IMR-90 (cell line): Measurements from ENCODE around the gene OTUD7B.

Experiments
- BHLHE40 ChIP-seq: fragments of 150-350 bp; IDR thresholded peaks from 2 replicates; pipeline ENCODE4 v1.6.1; 2016; ENCODE audit warnings: mild to moderate bottlenecking, low read depth, low read length
- CEBPB ChIP-seq: IDR thresholded peaks from 2 replicates; pipeline ENCODE4 v1.6.1; 2012; ENCODE audit warnings: low read depth, low read length, improper control_type of control experiment
- CTCF ChIP-seq: conservative IDR thresholded peaks from 2 replicates; pipeline ENCODE4 v1.5.1; 2012; ENCODE audit warnings: mild to moderate bottlenecking, low read depth, low read length, improper control_type of control experiment
- FOS ChIP-seq: fragments of 150-350 bp; IDR thresholded peaks from 2 replicates; pipeline ENCODE4 v1.6.1; 2016; ENCODE audit warnings: low read depth, low read length
- MAFK ChIP-seq: IDR thresholded peaks from 2 replicates; pipeline ENCODE4 v1.6.1; 2012; ENCODE audit warnings: low read depth, low read length, improper control_type of control experiment
- MXI1 ChIP-seq: IDR thresholded peaks from 2 replicates; pipeline ENCODE4 v1.6.1; 2012; ENCODE audit warnings: low read depth, mild to moderate bottlenecking, low read length, moderate library complexity, borderline replicate concordance
- POLR2A ChIP-seq: IDR thresholded peaks from 2 replicates; pipeline ENCODE4 v1.6.1; 2012; ENCODE audit warnings: mild to moderate bottlenecking, low read depth, low read length
- RAD21 ChIP-seq: IDR thresholded peaks from 2 replicates; pipeline ENCODE4 v1.6.1; 2012; ENCODE audit warnings: low read length, improper control_type of control experiment
- RCOR1 ChIP-seq: IDR thresholded peaks from 2 replicates; pipeline ENCODE4 v1.6.1; 2012; ENCODE audit warnings: mild to moderate bottlenecking, low read length, improper control_type of control experiment; ENCODE audit not compliant: insufficient replicate concordance
- RFX5 ChIP-seq: IDR thresholded peaks from 2 replicates; pipeline ENCODE4 v1.8.0; 2012; ENCODE audit warnings: low read depth, mild to moderate bottlenecking, low read length, moderate library complexity
- SMC3 ChIP-seq: fragments of 150-350 bp; IDR thresholded peaks from 2 replicates; pipeline ENCODE4 v1.6.1; 2016; ENCODE audit warnings: low read depth, mild to moderate bottlenecking, antibody characterized with exemption, low read length, moderate library complexity
- TF ChIP-seq, protein P1 (sequence below): fragments of 150-350 bp; IDR thresholded peaks from 2 replicates; pipeline ENCODE4 v1.6.1; 2017; ENCODE audit warnings: mild to moderate bottlenecking, antibody characterized with exemption, low read length, low read depth
- TF ChIP-seq, protein P2 (sequence below): fragments of 150-350 bp; IDR thresholded peaks from 2 replicates; pipeline ENCODE4 v1.6.1; 2016; ENCODE audit warnings: low read depth, mild to moderate bottlenecking, low read length, moderate library complexity, borderline replicate concordance

GRCh38 chr1:149995927-149996326 is 14.6 kb downstream of the OTUD7B start:
- no peak for TF ChIP-seq SMC3
- no peak for TF ChIP-seq MAFK
- TF ChIP-seq, protein P1, sequence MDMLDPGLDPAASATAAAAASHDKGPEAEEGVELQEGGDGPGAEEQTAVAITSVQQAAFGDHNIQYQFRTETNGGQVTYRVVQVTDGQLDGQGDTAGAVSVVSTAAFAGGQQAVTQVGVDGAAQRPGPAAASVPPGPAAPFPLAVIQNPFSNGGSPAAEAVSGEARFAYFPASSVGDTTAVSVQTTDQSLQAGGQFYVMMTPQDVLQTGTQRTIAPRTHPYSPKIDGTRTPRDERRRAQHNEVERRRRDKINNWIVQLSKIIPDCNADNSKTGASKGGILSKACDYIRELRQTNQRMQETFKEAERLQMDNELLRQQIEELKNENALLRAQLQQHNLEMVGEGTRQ, result no peak
- TF ChIP-seq CTCF, result no peak
- no peak for TF ChIP-seq RFX5
- no peak for TF ChIP-seq POLR2A
- TF ChIP-seq, protein P2, sequence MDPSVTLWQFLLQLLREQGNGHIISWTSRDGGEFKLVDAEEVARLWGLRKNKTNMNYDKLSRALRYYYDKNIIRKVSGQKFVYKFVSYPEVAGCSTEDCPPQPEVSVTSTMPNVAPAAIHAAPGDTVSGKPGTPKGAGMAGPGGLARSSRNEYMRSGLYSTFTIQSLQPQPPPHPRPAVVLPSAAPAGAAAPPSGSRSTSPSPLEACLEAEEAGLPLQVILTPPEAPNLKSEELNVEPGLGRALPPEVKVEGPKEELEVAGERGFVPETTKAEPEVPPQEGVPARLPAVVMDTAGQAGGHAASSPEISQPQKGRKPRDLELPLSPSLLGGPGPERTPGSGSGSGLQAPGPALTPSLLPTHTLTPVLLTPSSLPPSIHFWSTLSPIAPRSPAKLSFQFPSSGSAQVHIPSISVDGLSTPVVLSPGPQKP, result no peak
- TF ChIP-seq RAD21, result no peak
- TF ChIP-seq CEBPB, result peak; percentile 37; the same call in 1 of the 2 replicates
- TF ChIP-seq MXI1, result no peak
- no peak for TF ChIP-seq FOS
- TF ChIP-seq BHLHE40, result 0 out of 2 replicates have a peak, but pooled peaks have one; percentile 16
- no peak for TF ChIP-seq RCOR1
